NCI-H1417 (cell line): Measurements from ENCODE around the gene ZMIZ1.
A peak's percentile ranks its signal among the peaks of the same experiment; 100 is the strongest.

Experiments
- DNase-seq, 3 experiments: peaks; one replicate each; lab custom pipeline; 2025; lab: John Stamatoyannopoulos, UW

The ZMIZ1 gene

GRCh38 chr10:79097021-79097872 lies 28.5 kb downstream of the ZMIZ1 start:
- no peak for DNase-seq

GRCh38 chr10:79098061-79098460 lies 29.3 kb downstream of the ZMIZ1 start:
- DNase-seq: no peak

GRCh38 chr10:79098596-79099015 lies 29.8 kb downstream of the ZMIZ1 start:
- DNase-seq: no peak

- DNase-seq: no peak
These were observed 31.2 kb downstream of the ZMIZ1 start for GRCh38 chr10:79099898-79100448.

- peak in 1 of 3 experiments; percentile 18 for DNase-seq
These were observed 32.0 kb downstream of the ZMIZ1 start for GRCh38 chr10:79100771-79101170.

GRCh38 chr10:79101560-79102497 lies 33.1 kb downstream of the ZMIZ1 start:
- peak; percentile 51 to 85 (median 70) for DNase-seq

GRCh38 chr10:79102498-79102874 lies 33.7 kb downstream of the ZMIZ1 start:
- peak in 1 of 3 experiments; percentile 6 for DNase-seq

- no peak for DNase-seq
These were observed 34.4 kb downstream of the ZMIZ1 start for GRCh38 chr10:79103129-79103528.

GRCh38 chr10:79103585-79103984 lies 34.8 kb downstream of the ZMIZ1 start:
- DNase-seq: no peak

- peak in 1 of 3 experiments; percentile 7 for DNase-seq
These were observed 36.5 kb downstream of the ZMIZ1 start for GRCh38 chr10:79105150-79105739.

- DNase-seq: no peak
These were observed 37.1 kb downstream of the ZMIZ1 start for GRCh38 chr10:79105818-79106217.

- DNase-seq: no peak
These were observed 37.7 kb downstream of the ZMIZ1 start for GRCh38 chr10:79106256-79107050.

- peak in 2 of 3 experiments; percentile 45 to 68 for DNase-seq
These were observed 39.0 kb downstream of the ZMIZ1 start for GRCh38 chr10:79107736-79108264.

- no peak for DNase-seq
These were observed 40.0 kb downstream of the ZMIZ1 start for GRCh38 chr10:79108728-79109127.

GRCh38 chr10:79111427-79111826 lies 42.7 kb downstream of the ZMIZ1 start:
- DNase-seq: no peak

- DNase-seq: no peak
These were observed 43.3 kb downstream of the ZMIZ1 start for GRCh38 chr10:79111846-79112614.

- no peak for DNase-seq
These were observed 44.2 kb downstream of the ZMIZ1 start for GRCh38 chr10:79112881-79113431.

- DNase-seq: peak in 1 of 3 experiments; percentile 48
These were observed 45.1 kb downstream of the ZMIZ1 start for GRCh38 chr10:79113827-79114226.

GRCh38 chr10:79115302-79115701 lies 46.5 kb downstream of the ZMIZ1 start:
- no peak for DNase-seq

GRCh38 chr10:79116368-79116767 lies 47.6 kb downstream of the ZMIZ1 start:
- DNase-seq: no peak
